HG03575 (cell line): ENCODE results near the gene FAP.

Experiments used
- ATAC-seq: cut with Tn5 transposase; IDR thresholded peaks from one replicate; pipeline ENCODE4 v1.9.1; 2021; ENCODE audit not compliant: unreplicated experiment, insufficient number of reproducible peaks, low FRiP score; ENCODE audit errors: extremely low read depth

FAP gene

GRCh38 chr2:162200636-162201035 lies 42.6 kb downstream of the FAP start:
- no peak for ATAC-seq

- no peak for ATAC-seq
Observed at GRCh38 chr2:162199913-162200312, 43.3 kb downstream of the FAP start.

GRCh38 chr2:162198239-162198638 lies 45.0 kb downstream of the FAP start:
- no peak for ATAC-seq

GRCh38 chr2:162197069-162197825 lies 46.0 kb downstream of the FAP start:
- ATAC-seq: no peak

- ATAC-seq: no peak
Observed at GRCh38 chr2:162196638-162197037, 46.6 kb downstream of the FAP start.

- ATAC-seq: no peak
Observed at GRCh38 chr2:162188451-162188850, 54.8 kb downstream of the FAP start.

GRCh38 chr2:162185541-162186232 lies 57.6 kb downstream of the FAP start:
- ATAC-seq: no peak

- no peak for ATAC-seq
Observed at GRCh38 chr2:162184821-162185450, 58.3 kb downstream of the FAP start.

GRCh38 chr2:162184359-162184758 lies 58.9 kb downstream of the FAP start:
- no peak for ATAC-seq

GRCh38 chr2:162182395-162182794 lies 60.9 kb downstream of the FAP start:
- no peak for ATAC-seq

- ATAC-seq: no peak
Observed at GRCh38 chr2:162177301-162177700, 65.9 kb downstream of the FAP start.

- no peak for ATAC-seq
Observed at GRCh38 chr2:162175714-162176113, 67.5 kb downstream of the FAP start.

GRCh38 chr2:162174746-162175145 lies 68.5 kb downstream of the FAP start:
- ATAC-seq: no peak

GRCh38 chr2:162172802-162173370 lies 70.4 kb downstream of the FAP start:
- ATAC-seq: no peak

- no peak for ATAC-seq
Observed at GRCh38 chr2:162166745-162167144, 76.5 kb downstream of the FAP start.

GRCh38 chr2:162166174-162166573 lies 77.1 kb downstream of the FAP start:
- ATAC-seq: no peak

- ATAC-seq: no peak
Observed at GRCh38 chr2:162164802-162165201, 78.4 kb downstream of the FAP start.

GRCh38 chr2:162159446-162159845 lies 83.8 kb downstream of the FAP start:
- ATAC-seq: no peak

- ATAC-seq: no peak
Observed at GRCh38 chr2:162156149-162156548, 87.1 kb downstream of the FAP start.

GRCh38 chr2:162155093-162155492 lies 88.2 kb downstream of the FAP start:
- no peak for ATAC-seq
